ENCODE results near the gene TMEM178A. TPM values are rescaled to one million over a fixed set of nuclear protein-coding genes. Genes with fewer than 3 reads are reported as not detected.

TMEM178A gene
- total RNA-seq, 1 donor from 2014 or later: 19.2 TPM

- Histone ChIP-seq H4K20me1 (ENCODE audit: low read depth) (no peaks in the 10 kb centered on the region), H3K4me2 (no peak overlapping the region), H3K36me3 (no peaks in the 10 kb centered on the region), H3K27me3 (no peaks in the 10 kb centered on the region), H2AFZ (replicated peaks) (no peak overlapping the region), H3F3A (ENCODE audit: low read depth) (no peaks in the 10 kb centered on the region), H3K4me1 (peaks cover 3% of the 10 kb centered on the region), H3K9ac (no peak overlapping the region), H3K9me3 (ENCODE audit: low read depth) (no peaks in the 10 kb centered on the region), H3K27ac (no peak overlapping the region), H3K4me3 (no peak overlapping the region), H3K79me2 (ENCODE audit: low read depth) (no peaks in the 10 kb centered on the region)
- TF ChIP-seq EZH2phosphoT487 (IDR thresholded peaks at IDR 0.05) (no peak), CTCF (IDR thresholded peaks at IDR 0.05) (no peak), EZH2 (IDR thresholded peaks at IDR 0.05) (no peak)
- peaks cover 14% of the 10 kb centered on the region for H3K4me1 Mint-ChIP-seq
- H3K27ac Mint-ChIP-seq: no peak overlapping the region
- no peaks in the 10 kb centered on the region for H3K27me3 Mint-ChIP-seq (ENCODE audit: insufficient read depth, low read depth)
- H3K36me3 Mint-ChIP-seq: peaks cover 8% of the 10 kb centered on the region
- H3K4me3 Mint-ChIP-seq: no peak overlapping the region
- peaks cover 6% of the 10 kb centered on the region for H3K9me3 Mint-ChIP-seq
- DNase-seq (ENCODE audit: low spot score): no peak
Measured at GRCh38 chr2:39685126-39685525, 19.4 kb downstream of the TMEM178A start.

- H3F3A ChIP-seq (ENCODE audit: low read depth): no peaks in the 10 kb centered on the region
- Mint-ChIP-seq H3K4me3 (no peak overlapping the region), H3K4me1 (peaks cover 14% of the 10 kb centered on the region), H3K27me3 (ENCODE audit: insufficient read depth, low read depth) (no peaks in the 10 kb centered on the region), H3K27ac (no peak overlapping the region), H3K9me3 (peaks cover 9% of the 10 kb centered on the region), H3K36me3 (peaks cover 12% of the 10 kb centered on the region)
- H3K9ac ChIP-seq: no peak overlapping the region
- H2AFZ ChIP-seq (replicated peaks): no peak overlapping the region
- H3K4me1 ChIP-seq: peaks cover 3% of the 10 kb centered on the region
- no peak overlapping the region for H3K4me3 ChIP-seq
- no peak overlapping the region for H3K27ac ChIP-seq
- no peaks in the 10 kb centered on the region for H3K27me3 ChIP-seq
- H3K79me2 ChIP-seq (ENCODE audit: low read depth): no peaks in the 10 kb centered on the region
- no peaks in the 10 kb centered on the region for H3K9me3 ChIP-seq (ENCODE audit: low read depth)
- H4K20me1 ChIP-seq (ENCODE audit: low read depth): no peaks in the 10 kb centered on the region
- DNase-seq (ENCODE audit: low spot score): peak; percentile 12
- H3K4me2 ChIP-seq: no peak overlapping the region
- H3K36me3 ChIP-seq: no peaks in the 10 kb centered on the region
- TF ChIP-seq CTCF (IDR thresholded peaks at IDR 0.05) (no peak), EZH2 (IDR thresholded peaks at IDR 0.05) (no peak), EZH2phosphoT487 (IDR thresholded peaks at IDR 0.05) (no peak)
Measured at GRCh38 chr2:39686456-39686855, 20.7 kb downstream of the TMEM178A start.

- H3K9me3 ChIP-seq (ENCODE audit: low read depth): no peaks in the 10 kb centered on the region
- H3F3A ChIP-seq (ENCODE audit: low read depth): no peaks in the 10 kb centered on the region
- no peak overlapping the region for H3K27ac Mint-ChIP-seq
- TF ChIP-seq CTCF (IDR thresholded peaks at IDR 0.05) (no peak), EZH2 (IDR thresholded peaks at IDR 0.05) (no peak), EZH2phosphoT487 (IDR thresholded peaks at IDR 0.05) (no peak)
- no peak overlapping the region for H3K4me2 ChIP-seq
- no peaks in the 10 kb centered on the region for H3K36me3 ChIP-seq
- H3K4me1 ChIP-seq: peaks cover 3% of the 10 kb centered on the region
- no peak overlapping the region for H2AFZ ChIP-seq (replicated peaks)
- H3K27me3 Mint-ChIP-seq (ENCODE audit: insufficient read depth, low read depth): no peaks in the 10 kb centered on the region
- no peak overlapping the region for H3K4me3 Mint-ChIP-seq
- H3K36me3 Mint-ChIP-seq: peaks cover 14% of the 10 kb centered on the region
- no peak for DNase-seq (ENCODE audit: low spot score)
- no peaks in the 10 kb centered on the region for H4K20me1 ChIP-seq (ENCODE audit: low read depth)
- no peak overlapping the region for H3K27ac ChIP-seq
- H3K79me2 ChIP-seq (ENCODE audit: low read depth): no peaks in the 10 kb centered on the region
- H3K4me3 ChIP-seq: no peak overlapping the region
- H3K9me3 Mint-ChIP-seq: peaks cover 9% of the 10 kb centered on the region
- H3K27me3 ChIP-seq: no peaks in the 10 kb centered on the region
- H3K4me1 Mint-ChIP-seq: peaks cover 14% of the 10 kb centered on the region
- H3K9ac ChIP-seq: no peak overlapping the region
Measured at GRCh38 chr2:39688181-39688580, 22.5 kb downstream of the TMEM178A start.

Measured in neural progenitor cell (in vitro differentiated cells).